Bronchial epithelial cell (primary cell): ENCODE measurements around the gene KRT10. TPM values are rescaled to one million over a fixed set of nuclear protein-coding genes. Genes with fewer than 3 reads are reported as not detected.
A peak's percentile ranks its signal among the peaks of the same experiment; 100 is the strongest.

ENCODE experiments used
- DNase-seq: peaks from one replicate; pipeline ENCODE4 v3.0.0-alpha.2; 2010; ENCODE audit warnings: low read depth
- FAIRE-seq: peaks from 2 replicates; lab custom pipeline; 2011; peaks lifted over from hg19 to GRCh38; lab: Jason Lieb, UNC
- H3K27me3 ChIP-seq: 2 replicates; pipeline ENCODE4 v1.5.1; 2011; ENCODE audit warnings: low read length; ENCODE audit not compliant: control insufficient read depth, insufficient read depth
- H3K36me3 ChIP-seq: 2 replicates; pipeline ENCODE4 v1.5.1; 2011; ENCODE audit warnings: low read length; ENCODE audit not compliant: control insufficient read depth, insufficient read depth
- H3K4me3 ChIP-seq: 2 replicates; pipeline ENCODE4 v1.5.1; 2011; ENCODE audit warnings: mild to moderate bottlenecking, low read depth, low read length, control low read depth
- total RNA-seq: library from RNA; depleted of rRNA; stranded (reverse); fragments of >200 nt; gene quantifications from 2 replicates; pipeline ENCODE4 v1.2.1, GENCODE V29; 2014
- TF ChIP-seq, protein P1 (sequence below): IDR thresholded peaks from 2 replicates; pipeline ENCODE4 v1.5.1; 2011; ENCODE audit warnings: mild to moderate bottlenecking, moderate library complexity, low read length, control low read depth, inconsistent platforms; ENCODE audit not compliant: insufficient read depth, severe bottlenecking

Gene KRT10
- total RNA-seq, 1 donor from 2014 or later: 6.3 TPM

DNA sequence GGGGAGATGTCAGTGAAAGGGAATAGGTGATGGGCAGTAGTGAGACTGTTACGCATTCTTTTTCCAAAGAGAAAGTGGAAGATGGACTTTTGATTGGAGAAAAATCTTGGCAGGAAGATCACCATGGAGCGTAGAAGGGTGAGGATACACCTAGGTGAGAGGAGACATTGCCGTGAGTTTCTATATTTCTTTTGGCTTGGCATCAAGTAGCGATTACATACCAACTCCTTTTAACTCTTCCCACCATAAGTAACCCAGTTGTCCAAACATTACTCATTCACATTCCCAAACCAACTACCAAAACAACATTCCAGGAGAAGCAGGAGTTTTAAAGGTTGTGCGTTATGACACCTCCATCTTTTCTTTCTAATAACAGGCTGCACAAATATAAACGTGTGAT lies 11.9 kb downstream of the KRT10 start:
- no peak overlapping the region for H3K4me3 ChIP-seq
- FAIRE-seq: peak; percentile 55
- DNase-seq: peak; percentile 94
- no peaks in the 10 kb centered on the region for H3K27me3 ChIP-seq
- TF ChIP-seq, protein P1, sequence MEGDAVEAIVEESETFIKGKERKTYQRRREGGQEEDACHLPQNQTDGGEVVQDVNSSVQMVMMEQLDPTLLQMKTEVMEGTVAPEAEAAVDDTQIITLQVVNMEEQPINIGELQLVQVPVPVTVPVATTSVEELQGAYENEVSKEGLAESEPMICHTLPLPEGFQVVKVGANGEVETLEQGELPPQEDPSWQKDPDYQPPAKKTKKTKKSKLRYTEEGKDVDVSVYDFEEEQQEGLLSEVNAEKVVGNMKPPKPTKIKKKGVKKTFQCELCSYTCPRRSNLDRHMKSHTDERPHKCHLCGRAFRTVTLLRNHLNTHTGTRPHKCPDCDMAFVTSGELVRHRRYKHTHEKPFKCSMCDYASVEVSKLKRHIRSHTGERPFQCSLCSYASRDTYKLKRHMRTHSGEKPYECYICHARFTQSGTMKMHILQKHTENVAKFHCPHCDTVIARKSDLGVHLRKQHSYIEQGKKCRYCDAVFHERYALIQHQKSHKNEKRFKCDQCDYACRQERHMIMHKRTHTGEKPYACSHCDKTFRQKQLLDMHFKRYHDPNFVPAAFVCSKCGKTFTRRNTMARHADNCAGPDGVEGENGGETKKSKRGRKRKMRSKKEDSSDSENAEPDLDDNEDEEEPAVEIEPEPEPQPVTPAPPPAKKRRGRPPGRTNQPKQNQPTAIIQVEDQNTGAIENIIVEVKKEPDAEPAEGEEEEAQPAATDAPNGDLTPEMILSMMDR: no peak
- no peaks in the 10 kb centered on the region for H3K36me3 ChIP-seq

DNA sequence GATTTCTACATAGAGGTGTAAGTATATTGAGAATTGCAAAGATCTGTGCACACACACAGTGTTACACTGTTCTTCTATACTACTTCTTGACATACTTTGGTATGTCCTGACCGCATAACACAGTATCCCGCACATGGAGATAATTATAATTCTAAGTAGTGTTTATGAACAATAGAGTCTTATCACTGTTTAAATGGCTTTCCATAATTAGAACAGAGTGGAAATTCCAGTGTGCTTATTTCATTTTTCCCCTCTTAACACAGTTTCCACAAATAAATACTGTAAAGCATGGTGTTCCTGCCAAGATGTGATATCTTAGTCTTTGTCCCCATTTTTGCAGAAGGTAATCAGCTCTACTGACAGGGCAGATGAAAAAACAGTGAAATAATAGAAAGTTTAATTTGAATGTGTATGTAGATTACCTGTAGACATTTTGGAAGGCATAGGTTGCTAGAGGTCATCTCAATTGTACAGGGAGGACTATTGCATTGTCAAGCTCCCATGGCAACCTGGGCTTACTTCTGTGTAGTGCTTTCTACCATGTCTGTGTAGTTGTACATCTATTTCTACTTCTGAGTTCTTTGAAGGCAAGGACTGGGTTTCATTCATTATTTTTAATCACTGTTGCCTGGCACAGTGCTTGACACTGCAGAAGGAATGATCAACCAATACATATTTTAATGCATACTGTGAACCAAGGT lies 12.5 kb downstream of the KRT10 start:
- Histone ChIP-seq H3K4me3 (no peak overlapping the region), H3K27me3 (no peaks in the 10 kb centered on the region), H3K36me3 (no peaks in the 10 kb centered on the region)
- FAIRE-seq (no peak), DNase-seq (no peak)
- TF ChIP-seq, protein P1: no peak

DNA sequence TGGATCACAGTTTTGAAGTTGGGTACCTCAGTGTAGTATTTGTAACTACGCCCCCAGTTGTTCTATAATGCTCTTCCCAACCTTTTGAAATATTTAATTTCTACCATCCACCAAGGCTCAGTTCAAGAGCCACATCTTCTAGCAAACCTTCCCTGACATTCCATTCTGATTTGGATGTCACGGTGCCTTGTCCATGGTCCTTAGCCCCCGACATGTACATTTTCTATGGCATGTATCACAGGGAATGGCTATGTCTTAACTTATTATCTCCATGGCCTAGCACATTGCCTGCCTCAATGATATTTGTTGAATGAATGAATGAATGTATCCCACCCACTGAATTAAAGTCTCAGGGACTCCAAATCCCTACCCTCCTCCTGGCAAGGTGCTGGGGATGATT lies 16.3 kb downstream of the KRT10 start:
- TF ChIP-seq, protein P1: no peak
- FAIRE-seq: peak; percentile 66
- Histone ChIP-seq H3K27me3 (no peaks in the 10 kb centered on the region), H3K36me3 (no peaks in the 10 kb centered on the region), H3K4me3 (no peak overlapping the region)
- DNase-seq: no peak

DNA sequence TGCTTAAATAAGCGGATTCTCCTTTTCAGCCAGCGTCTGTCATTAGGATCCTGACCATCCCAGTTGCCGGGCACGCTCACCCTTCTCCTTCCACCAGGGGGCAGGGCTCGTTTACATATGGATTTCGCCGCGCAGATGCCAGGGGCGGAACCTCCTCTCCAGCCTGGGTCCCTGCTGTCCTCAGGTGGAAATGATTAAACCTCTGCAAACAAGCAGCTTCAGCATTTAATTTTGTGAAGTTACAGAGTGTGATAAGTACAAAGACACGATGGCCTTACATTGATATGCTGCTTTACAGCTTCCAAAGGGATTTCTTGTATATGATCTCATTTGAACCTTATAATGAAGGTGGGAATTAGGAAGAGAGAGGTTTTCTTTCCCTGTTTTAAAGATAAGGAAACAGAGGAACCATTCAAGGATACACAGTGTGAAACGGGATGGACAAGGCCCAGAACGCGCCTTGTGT lies 18.8 kb downstream of the KRT10 start:
- DNase-seq (peak; percentile 71), FAIRE-seq (no peak)
- Histone ChIP-seq H3K4me3 (no peak overlapping the region), H3K36me3 (no peaks in the 10 kb centered on the region), H3K27me3 (no peaks in the 10 kb centered on the region)
- TF ChIP-seq, protein P1: peak; percentile 81

DNA sequence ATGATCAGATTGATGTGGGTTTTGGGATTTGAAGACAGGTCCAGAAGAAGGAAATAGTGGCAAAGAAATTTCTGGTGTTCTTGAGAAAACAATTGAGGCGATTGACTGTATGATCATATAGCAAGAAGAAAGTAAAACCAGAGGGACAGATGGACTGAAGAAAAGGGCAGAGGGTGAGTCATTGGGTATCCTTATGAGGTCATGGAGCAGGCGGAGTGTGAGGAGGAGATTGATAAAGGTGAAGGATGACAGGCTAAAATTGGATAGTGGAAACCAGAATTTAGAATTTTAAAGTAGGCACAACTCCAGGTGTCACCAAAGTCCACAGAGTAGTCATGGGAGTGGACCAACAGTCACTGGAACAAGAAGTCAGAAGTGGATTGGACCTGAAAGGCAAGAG lies 21.3 kb downstream of the KRT10 start:
- FAIRE-seq (no peak), DNase-seq (no peak)
- H3K36me3 ChIP-seq: no peaks in the 10 kb centered on the region
- H3K27me3 ChIP-seq: peaks cover 1% of the 10 kb centered on the region
- H3K4me3 ChIP-seq: no peak overlapping the region
- TF ChIP-seq, protein P1: no peak

DNA sequence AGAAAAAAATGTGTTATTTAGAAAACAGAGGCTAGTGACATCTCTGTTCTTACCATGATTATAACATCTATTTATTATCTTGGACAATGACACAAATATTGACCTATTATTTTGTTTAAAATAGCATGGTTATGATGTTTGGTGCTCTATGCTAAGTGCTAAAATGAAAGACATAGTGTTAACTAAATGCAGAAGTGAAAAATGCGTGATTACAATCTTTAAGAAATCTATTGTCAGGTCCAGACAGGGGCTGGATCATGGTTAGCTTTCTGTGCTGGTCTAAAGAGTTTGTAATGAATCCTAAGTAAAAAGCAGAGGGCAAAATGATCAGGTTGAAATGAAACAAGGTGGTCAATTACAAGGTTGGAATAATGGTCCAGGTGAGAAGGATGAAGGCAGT lies 22.0 kb downstream of the KRT10 start:
- TF ChIP-seq, protein P1: no peak
- no peak for DNase-seq

More for the DNA sequence above, 22.0 kb downstream of the KRT10 start:
- Histone ChIP-seq H3K27me3 (peaks cover 3% of the 10 kb centered on the region), H3K4me3 (no peak overlapping the region), H3K36me3 (no peaks in the 10 kb centered on the region)
- no peak for FAIRE-seq
